Measurements from ENCODE around the gene MCFD2.
A peak's percentile ranks its signal among the peaks of the same experiment; 100 is the strongest.

DNA sequence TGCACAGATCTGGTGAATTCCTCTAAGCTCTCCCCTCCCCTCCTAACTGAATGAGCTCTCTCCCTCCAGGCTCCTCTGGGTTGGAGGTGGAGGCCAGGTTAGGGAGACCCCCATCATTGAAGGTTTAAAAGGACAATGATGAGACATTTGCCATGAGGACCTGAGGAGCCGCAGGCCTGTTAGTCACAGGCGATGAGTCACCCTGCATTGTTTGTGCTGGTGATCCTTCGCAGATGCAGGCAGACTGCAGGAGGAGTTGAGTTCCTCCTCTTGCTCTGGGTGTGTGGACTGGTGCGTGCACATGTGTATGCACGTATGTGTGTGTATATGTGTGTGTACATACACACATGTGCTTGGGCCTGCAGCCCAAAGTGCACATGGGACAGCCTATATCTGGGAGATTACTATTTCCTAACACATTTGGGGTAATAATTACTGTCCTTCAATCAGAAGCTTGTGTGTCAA, 42.0 kb downstream of the MCFD2 start:
- TF ChIP-seq, protein P1, sequence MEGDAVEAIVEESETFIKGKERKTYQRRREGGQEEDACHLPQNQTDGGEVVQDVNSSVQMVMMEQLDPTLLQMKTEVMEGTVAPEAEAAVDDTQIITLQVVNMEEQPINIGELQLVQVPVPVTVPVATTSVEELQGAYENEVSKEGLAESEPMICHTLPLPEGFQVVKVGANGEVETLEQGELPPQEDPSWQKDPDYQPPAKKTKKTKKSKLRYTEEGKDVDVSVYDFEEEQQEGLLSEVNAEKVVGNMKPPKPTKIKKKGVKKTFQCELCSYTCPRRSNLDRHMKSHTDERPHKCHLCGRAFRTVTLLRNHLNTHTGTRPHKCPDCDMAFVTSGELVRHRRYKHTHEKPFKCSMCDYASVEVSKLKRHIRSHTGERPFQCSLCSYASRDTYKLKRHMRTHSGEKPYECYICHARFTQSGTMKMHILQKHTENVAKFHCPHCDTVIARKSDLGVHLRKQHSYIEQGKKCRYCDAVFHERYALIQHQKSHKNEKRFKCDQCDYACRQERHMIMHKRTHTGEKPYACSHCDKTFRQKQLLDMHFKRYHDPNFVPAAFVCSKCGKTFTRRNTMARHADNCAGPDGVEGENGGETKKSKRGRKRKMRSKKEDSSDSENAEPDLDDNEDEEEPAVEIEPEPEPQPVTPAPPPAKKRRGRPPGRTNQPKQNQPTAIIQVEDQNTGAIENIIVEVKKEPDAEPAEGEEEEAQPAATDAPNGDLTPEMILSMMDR (IDR thresholded peaks at IDR 0.05), result no peak
- no peak for TF ChIP-seq POLR2A (IDR thresholded peaks at IDR 0.05)
- peak in 2 of 3 donors; percentile 73 to 83 for TF ChIP-seq POLR2AphosphoS5 (IDR thresholded peaks at IDR 0.05)

Data from breast epithelium (tissue), 3 donors.